HG03571 (cell line): ENCODE data around the gene IRAG1.

Experiments used
- ATAC-seq: cut with Tn5 transposase; IDR thresholded peaks from one replicate; pipeline ENCODE4 v1.9.1; 2021; ENCODE audit not compliant: unreplicated experiment

Gene IRAG1

DNA sequence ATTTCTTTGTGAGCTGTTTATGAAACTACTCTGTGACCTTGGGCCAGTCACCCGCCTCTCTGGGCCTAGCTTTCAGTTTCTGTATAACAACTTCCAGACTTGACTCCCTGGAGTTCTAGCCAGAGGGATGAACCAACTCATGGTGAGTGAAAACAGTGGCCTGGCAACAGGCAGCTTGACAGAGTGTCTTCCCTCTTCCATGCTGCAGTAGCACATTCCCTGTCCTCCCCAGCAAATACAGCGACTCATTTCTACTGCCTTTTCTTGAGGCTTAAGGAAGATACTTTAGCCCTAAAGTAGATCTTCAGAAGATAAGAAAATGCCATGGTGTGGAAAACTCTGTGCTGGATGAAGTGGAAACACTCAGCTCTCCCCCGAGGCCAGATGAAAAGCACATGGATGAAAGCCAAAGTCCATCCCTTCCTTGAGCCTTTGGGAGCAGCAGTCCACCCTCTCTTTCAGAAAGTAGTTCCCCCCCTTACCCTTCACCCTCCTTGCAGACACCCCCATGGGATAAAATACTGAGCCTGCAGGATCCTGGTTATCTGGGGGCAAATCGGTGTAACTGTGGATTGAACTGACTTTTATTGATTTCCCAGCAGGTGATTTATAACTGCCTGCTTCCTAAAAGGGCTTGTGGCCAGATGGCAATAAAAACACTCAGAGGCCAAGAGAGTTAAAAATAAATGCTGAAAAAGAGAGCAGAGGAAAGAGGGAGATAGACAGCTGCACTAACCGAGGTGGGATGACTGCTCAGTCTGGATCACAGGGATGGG is 24.1 kb downstream of the IRAG1 start:
- no peak for ATAC-seq

DNA sequence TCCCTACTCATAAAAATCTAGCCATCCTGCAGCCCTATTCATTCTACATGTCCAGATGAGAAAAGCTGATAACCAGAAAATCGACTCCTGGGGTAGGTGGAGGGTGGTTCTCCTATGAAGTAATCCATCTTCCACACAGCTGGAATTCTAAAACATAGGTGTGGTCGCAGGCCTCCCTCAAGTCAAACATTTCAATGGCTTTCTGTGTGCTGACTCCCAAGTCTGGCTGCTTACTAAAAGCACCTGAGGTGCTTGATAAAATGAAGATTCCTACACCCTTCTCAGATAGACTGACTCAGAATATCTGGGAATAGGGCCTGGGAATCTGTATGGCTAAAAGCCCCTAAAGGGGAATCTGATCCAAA is 26.1 kb downstream of the IRAG1 start:
- no peak for ATAC-seq

GRCh38 chr11:10666556-10667520 is 26.7 kb downstream of the IRAG1 start:
- no peak for ATAC-seq

DNA sequence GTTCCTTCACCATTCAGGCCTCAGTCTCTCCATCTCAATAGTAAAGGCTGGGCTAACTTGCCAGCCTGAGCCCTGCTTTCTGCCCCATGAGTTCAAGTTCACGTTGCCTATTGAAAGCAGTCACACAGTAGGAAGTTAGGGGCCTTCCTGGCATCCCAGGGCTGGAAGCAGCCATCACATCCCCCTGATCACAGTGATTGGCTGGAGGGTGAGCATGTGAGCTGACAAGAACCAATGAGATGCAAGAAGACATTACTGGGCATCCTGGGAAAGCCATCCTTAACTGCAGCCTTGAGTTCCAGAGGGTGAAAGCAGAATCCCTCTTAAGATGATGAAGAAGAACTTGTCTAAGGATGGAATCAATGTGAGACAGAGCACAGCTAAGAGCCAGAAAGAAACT is 29.1 kb downstream of the IRAG1 start:
- ATAC-seq: no peak

DNA sequence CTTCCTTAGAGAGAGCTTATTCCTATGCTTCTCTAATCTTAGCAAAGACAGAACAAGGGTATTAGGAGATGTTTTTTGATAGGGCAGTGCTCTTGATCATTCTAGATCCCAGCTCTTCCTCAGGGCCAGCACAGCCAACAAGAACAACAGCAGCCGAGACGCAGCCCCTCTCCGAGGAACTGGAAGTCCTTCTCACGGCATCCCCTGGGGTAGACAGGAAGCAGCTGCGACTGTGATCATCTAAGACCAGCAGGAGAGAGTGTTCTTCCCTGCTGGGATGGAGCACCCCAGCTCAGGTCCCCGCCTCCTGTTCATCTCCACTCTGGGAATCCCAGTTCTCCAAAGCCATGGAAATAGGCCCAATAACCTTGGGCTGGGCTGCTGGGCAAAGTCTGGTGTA is 29.6 kb downstream of the IRAG1 start:
- no peak for ATAC-seq

- no peak for ATAC-seq
Observed at GRCh38 chr11:10663365-10663764, 30.2 kb downstream of the IRAG1 start.

DNA sequence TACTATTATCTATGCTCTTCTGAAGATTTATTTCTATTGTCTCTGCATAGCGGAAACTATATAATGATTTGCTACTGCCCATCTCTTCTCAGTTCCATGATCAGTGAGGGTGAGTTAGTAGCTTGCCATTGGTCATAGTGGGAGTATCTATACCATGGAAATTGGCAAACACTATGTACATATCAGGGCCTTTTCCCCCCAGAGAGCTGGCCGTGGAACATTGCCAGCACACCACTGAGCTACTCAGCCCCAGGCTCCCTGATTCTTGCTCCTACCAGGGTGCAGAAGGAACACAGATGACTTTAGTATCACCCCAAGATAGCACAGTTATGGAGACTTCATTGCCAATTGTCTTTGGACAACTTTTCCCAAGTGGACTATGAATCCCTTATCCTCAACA is 33.2 kb downstream of the IRAG1 start:
- ATAC-seq: no peak

DNA sequence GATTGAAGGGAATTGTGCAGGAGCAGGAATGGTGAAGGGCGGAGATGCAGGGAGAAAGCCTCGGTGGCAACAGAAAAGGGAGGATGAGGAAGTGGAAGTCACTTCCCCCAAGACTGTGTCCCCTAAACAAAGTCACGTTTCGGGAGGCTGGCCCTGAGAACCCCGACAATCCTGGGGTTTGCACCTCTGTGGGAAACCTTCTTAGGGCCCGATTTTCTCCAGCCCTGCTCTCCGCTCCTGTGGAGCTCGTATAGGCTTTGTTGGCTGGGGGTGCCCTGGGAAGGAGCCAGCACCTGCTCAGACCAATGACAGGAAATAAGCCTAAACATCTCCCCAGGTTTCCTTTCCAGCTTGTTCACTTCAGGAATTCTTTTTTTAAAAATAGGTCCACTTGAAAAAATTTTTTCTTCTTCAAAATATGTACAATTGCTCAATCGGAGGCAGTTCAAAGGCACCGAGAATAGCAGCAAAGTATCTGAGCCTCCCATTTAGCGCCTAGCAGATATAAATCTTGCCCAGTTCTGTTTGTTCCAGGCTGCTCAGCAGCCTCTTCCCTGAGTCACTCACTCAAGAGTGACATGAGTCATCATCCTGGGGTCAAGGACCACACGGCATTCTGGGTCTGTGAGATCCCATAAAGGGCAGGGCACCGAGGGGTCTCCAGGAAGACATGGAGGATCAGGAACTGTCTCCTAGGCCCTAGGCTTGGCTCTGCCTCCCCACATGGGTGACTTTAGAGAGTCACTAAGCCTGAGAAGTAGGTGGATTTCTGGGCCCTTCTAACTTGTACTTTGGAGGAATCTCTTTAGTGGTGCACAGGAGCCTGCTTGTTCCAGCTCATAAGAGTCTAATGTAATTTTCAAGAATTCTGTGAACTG is 34.0 kb downstream of the IRAG1 start:
- ATAC-seq: no peak

GRCh38 chr11:10658621-10659338 is 34.8 kb downstream of the IRAG1 start:
- ATAC-seq: no peak

DNA sequence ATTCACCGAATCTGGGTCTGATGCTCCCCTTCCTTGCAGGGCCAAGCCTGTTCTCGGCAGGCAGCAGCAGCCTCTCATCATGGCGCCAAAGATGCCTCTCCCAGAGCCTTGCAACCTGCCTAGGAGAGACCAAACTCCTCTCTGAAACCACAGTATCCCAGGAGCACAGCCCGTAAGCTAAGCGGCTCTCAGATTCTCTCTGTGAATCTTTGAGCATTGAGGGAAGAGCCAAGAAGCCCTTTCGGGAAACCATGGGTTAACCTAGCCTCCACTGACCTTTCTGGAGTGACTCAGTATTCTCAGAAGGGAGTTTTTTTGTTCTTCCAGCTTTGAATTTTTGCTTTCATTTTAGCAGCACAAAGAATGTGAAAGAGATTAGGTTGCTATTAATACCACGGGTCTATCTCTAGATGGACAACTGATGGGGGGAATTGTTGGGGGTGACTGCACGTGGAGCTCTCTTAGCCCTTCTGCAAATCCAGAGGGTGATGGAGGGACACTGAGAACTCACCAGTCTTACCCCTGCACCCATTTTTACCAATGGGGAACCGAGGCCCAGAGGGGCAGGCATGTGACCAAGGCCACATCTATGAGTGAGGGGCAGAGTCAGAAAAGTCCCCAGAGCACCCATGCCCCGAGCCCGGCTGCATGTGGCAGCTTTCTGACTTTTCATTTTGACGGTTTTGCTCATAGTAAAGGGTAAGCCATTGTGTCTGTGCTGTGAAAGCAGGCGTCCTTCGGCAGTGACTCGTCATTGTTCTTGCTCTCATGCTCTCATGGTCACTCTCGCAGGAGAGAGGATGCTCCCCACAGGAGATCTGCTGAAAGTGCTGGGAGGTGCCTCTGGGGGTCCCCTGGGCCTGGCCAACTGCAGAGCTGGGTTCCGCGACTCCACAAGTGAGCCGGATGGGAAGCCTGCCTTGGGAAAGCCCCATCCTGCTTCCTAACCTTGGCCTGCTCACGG is 36.0 kb downstream of the IRAG1 start:
- peak; percentile 56 for ATAC-seq

DNA sequence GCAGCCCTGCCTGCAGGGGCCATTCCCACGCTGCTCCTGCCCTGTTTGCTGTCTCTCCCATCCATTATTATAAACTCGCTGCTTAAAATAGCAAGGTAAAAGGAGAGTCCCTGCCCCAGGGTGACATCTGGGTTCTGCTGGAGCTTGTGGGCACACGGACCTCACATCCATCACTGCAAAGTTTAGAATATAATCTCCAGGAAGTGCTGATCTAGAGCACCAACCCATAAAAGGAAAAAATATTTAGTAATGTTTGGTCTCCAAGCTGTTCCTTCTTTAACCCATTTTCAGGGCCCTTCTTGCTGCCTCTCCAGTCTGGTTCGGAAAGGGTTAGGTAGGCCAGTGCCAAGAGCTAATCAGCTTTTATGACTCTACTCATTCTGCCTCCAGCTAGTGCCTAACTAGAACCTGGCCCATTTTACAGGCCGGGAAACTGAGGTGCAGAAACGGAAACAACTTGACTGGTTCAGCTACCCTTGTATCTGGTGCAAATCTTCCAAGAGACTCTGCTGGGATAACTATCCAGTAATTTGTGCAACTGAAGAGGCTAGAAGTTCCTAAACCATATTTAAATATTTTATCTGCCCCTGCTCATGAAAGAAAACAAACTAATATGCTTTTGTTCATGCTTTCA is 37.5 kb downstream of the IRAG1 start:
- ATAC-seq: no peak

GRCh38 chr11:10655227-10655626 is 38.3 kb downstream of the IRAG1 start:
- ATAC-seq: no peak

DNA sequence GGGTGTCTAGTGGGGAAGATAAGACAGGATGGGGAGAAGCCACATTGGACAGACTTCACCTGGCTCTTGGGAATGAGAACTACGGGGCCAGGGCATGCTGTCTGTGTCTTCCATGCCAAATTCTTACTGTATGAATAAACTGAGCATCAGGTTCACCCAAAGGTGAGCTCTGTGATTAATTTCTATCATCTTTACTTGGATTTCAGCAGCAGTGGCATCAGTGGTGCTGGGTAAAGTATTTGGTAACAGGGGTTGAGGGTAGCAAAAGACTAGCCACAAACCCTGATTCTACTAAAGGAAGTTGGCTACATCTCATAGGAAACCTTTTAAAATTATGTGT is 38.8 kb downstream of the IRAG1 start:
- no peak for ATAC-seq

DNA sequence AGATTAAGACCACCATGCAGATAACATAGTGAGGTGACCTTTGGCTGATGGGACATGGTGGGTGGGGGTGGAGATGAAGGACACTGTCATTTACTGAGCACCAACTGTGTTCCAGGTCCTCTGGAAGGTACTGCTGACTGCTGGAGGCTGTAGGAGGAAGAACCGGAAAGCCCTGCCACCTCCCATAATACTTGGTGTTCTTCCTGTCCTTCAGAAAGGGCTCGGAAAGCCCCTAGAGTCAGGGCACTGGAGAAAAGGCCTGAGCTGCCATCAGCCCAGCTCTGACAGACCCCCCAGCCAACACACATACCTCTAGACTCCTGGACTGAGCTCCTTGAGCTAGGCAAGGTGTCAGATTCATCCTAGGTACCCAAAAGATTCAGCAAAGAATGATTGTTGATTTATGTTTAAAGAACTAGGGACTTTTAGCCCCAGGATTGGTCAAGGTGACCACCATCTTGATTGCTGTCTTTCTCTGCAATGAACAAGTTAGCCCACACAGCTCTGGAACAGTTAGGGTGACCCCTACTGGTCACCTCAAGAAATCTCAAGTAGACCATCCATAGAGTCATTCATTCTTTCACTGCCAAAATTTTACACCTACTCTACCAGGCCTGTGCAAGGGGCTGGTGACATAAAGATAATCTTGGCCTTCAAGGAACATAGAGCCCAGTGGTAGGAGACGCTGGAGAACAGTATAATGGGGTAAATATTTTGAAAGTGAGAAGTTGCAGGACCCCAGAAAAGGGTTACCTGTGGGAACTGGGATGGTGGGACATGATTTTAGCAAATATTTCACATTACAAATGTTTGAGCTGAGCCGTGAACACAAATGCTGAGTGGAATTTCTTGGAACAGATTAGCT is 39.4 kb downstream of the IRAG1 start:
- no peak for ATAC-seq

DNA sequence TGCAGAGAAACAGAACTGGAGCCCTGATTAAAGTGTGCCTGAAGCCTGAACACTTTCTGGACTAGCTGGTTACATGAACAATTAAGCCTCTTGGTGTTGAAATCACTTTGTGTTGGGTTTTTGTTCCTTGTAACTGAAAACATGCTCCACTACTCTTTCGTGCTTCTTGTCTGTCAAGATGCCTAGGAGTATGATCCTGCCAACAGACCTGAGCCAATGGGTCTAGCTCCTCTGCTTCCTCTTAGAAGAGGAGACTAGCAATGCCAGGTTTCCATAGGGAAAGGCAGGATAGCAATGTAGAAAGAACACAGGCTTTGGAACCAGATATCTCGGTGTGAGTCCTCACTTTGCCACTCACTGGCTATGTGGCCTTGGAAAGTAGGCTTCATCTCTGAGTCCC is 40.3 kb downstream of the IRAG1 start:
- no peak for ATAC-seq

DNA sequence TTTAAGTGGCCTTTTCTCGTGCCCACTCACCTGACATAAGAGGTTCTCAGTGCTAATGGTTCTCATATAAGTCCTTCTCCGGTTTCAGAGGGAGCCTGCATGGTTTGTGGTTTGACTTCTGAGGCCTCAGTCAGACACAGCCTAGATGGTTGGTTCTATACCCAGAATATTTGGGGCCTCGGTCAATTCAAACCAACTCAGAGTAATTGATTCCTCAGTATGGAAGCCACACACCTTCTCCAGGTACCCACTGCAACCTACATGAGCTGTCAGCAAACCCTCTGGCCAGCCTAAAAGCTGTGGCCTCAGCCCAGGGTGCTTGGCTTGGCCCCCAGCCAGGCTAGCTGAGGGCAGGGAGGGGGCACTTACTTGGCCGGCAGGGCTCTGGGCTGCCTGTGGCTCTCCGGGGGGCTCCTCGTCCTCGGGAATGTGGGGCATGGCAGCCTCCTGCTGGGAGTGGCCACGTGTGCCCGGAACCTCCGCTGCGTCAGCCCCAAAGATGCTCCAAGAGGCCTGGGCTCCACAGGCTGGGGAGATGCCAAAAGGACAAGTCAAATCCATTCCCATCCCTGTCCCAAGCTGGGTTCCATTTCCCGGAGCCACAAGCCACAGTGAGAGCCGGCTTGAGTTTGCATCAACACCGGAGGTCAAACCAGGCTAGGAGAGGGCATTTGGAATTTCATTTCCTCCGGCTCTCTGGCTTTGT is 41.7 kb downstream of the IRAG1 start:
- ATAC-seq: no peak

GRCh38 chr11:10650630-10651029 is 42.9 kb downstream of the IRAG1 start:
- no peak for ATAC-seq

DNA sequence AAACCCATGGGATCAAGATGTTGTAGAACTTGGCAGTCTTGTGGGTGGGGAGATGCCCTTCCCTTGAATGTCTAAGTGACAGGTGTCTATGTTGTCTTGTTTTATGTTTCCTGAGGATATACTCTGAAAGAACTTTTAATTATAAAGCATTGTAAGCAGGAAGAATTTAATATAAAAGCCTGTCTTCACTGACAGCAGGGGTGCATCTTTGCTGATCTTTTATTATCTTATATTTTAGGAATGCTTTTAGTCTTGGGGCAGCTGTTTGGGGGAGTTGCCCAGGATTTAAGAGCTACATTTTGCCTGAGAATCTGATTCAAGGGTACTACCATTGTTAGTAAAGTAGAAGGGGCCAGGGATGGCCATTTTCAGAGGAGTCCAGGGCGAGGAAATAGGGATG is 43.4 kb downstream of the IRAG1 start:
- no peak for ATAC-seq
